HepG2 (cell line): ENCODE data around the gene TOM1L2. TPM values are rescaled to one million over a fixed set of nuclear protein-coding genes. Genes with fewer than 3 reads are reported as not detected.

Source experiments
- ATAC-seq: fragments of 200-7000 bp; cut with Tn5 transposase; 3 replicates; pipeline ENCODE4 v1.9.1; 2020; ENCODE audit warnings: mild to moderate bottlenecking, moderate library complexity
- BruUV-seq: library from RNA; stranded (reverse); fragments of 400-500 nt; replicated peaks from 2 replicates; lab custom pipeline; 2021; lab: Mats Ljungman, UMichigan
- CTCF ChIA-PET: fragments of 300-600 bp; formaldehyde crosslinking; extraction: SDS; loops from one replicate; lab custom pipeline; 2021; ENCODE audit warnings: low total read pairs, inconsistent platforms, low intra/inter-chr PET ratio; lab: Yijun Ruan, JAX
- POLR2A ChIA-PET: fragments of 350-600 bp; sonication (Branson Sonifier 250); formaldehyde crosslinking; loops from one replicate; lab custom pipeline; 2020; ENCODE audit warnings: antibody characterized with exemption, inconsistent platforms; lab: Yijun Ruan, JAX
- DNase-seq: peaks from one replicate; pipeline ENCODE4 v3.0.0-alpha.2; 2015; ENCODE audit warnings: low spot score
- FAIRE-seq: peaks from 3 replicates; lab custom pipeline; 2011; peaks lifted over from hg19 to GRCh38; lab: Jason Lieb, UNC
- H2AFZ ChIP-seq: one replicate; pipeline ENCODE4 v1.6.1; 2011; ENCODE audit warnings: low read length, inconsistent platforms
- H3K27ac ChIP-seq: fragments of 300-600 bp; 3 replicates; pipeline ENCODE4 v1.8.0; 2011; ENCODE audit warnings: mixed run types, mild to moderate bottlenecking, mixed read lengths, low read length, inconsistent platforms; ENCODE audit not compliant: insufficient read depth; ENCODE audit errors: extremely low read length
- H3K27me3 ChIP-seq, 2 experiments: fragments of 200-600 bp in 1 of 2; 2 replicates in 1 of 2; 3 replicates in 1 of 2; pipeline versions ENCODE4 v1.6.0 to v1.8.0; 2011; ENCODE audit warnings: low read length in 2 of 2, mild to moderate bottlenecking in 2 of 2, moderate library complexity in 2 of 2, inconsistent platforms in 1 of 2; ENCODE audit not compliant: insufficient read depth in 2 of 2, control insufficient read depth in 1 of 2
- H3K36me3 ChIP-seq, 2 experiments: fragments of 200-600 bp in 1 of 2; replicated peaks in 1 of 2; 2 replicates in 1 of 2; 3 replicates in 1 of 2; pipeline versions ENCODE4 v1.5.1 to v1.8.0; 2011; ENCODE audit warnings: low read length in 2 of 2, inconsistent platforms in 1 of 2; ENCODE audit not compliant: insufficient read depth in 2 of 2, control insufficient read depth in 1 of 2
- H3K4me1 ChIP-seq: 2 replicates; pipeline ENCODE4 v1.5.1; 2012; ENCODE audit warnings: low read length, inconsistent platforms; ENCODE audit not compliant: insufficient read depth
- H3K4me2 ChIP-seq: 2 replicates; pipeline ENCODE4 v1.6.0; 2011; ENCODE audit warnings: low read depth, low read length, inconsistent platforms
- H3K4me3 ChIP-seq, 3 experiments: fragments of 200-600 bp in 1 of 3; sonication (generic), shearing (Covaris generic) in 1 of 3; replicated peaks in 1 of 3; 2 replicates each; pipeline ENCODE4 v1.5.1; 2011 to 2016; ENCODE audit warnings: low read length in 3 of 3, inconsistent platforms in 2 of 3, low read depth in 2 of 3, mild to moderate bottlenecking in 2 of 3, control low read depth in 1 of 3, mixed read lengths in 1 of 3; ENCODE audit not compliant: insufficient read depth in 1 of 3
- H3K79me2 ChIP-seq: one replicate; pipeline ENCODE4 v1.6.1; 2011; ENCODE audit warnings: low read length, inconsistent platforms; ENCODE audit not compliant: insufficient read depth
- H3K9ac ChIP-seq: 2 replicates; pipeline ENCODE4 v1.6.0; 2011; ENCODE audit warnings: mild to moderate bottlenecking, low read depth, low read length, inconsistent platforms; ENCODE audit not compliant: insufficient read depth
- H3K9me3 ChIP-seq: 2 replicates; pipeline ENCODE4 v1.5.1; 2012; ENCODE audit warnings: mild to moderate bottlenecking, low read length
- H4K20me1 ChIP-seq: 2 replicates; pipeline ENCODE4 v1.6.0; 2011; ENCODE audit warnings: inconsistent platforms, mild to moderate bottlenecking, low read length, moderate library complexity; ENCODE audit not compliant: insufficient read depth
- ATF5 ChIP-seq: sonication (generic); formaldehyde crosslinking; IDR thresholded peaks from 2 replicates; pipeline ENCODE4 v1.4.0; 2020; ENCODE audit warnings: mild to moderate bottlenecking, low read depth, missing genetic modification reagents
- BATF2 ChIP-seq: sonication (generic); formaldehyde crosslinking; IDR thresholded peaks from 2 replicates; pipeline ENCODE4 v1.8.0; 2022; ENCODE audit warnings: mild to moderate bottlenecking, missing genetic modification reagents, moderate library complexity
- BCL3 ChIP-seq: sonication (generic); formaldehyde crosslinking; IDR thresholded peaks from 2 replicates; pipeline ENCODE4 v1.5.1; 2020; ENCODE audit warnings: mild to moderate bottlenecking, missing genetic modification reagents, moderate library complexity
- FIP1L1 ChIP-seq: fragments of 200-400 bp; formaldehyde crosslinking; IDR thresholded peaks from 2 replicates; pipeline ENCODE4 v1.6.1; 2018; ENCODE audit warnings: low read depth, mild to moderate bottlenecking, low read length, moderate library complexity, borderline replicate concordance; ENCODE audit not compliant: insufficient read depth
- FUBP1 ChIP-seq: sonication (generic); formaldehyde crosslinking; IDR thresholded peaks from 2 replicates; pipeline ENCODE4 v1.5.1; 2020; ENCODE audit warnings: missing genetic modification reagents, mild to moderate bottlenecking, borderline replicate concordance
- KAT2B ChIP-seq: fragments of 150-350 bp; IDR thresholded peaks from 2 replicates; pipeline ENCODE4 v1.6.1; 2014; ENCODE audit warnings: low read depth, low read length, borderline replicate concordance
- MTF2 ChIP-seq: sonication (generic); formaldehyde crosslinking; IDR thresholded peaks from 2 replicates; pipeline ENCODE4 v1.5.0; 2020; ENCODE audit warnings: missing genetic modification reagents, borderline replicate concordance
- SMAD3 ChIP-seq: sonication (generic); formaldehyde crosslinking; IDR thresholded peaks from 2 replicates; pipeline ENCODE4 v1.4.0; 2020; ENCODE audit warnings: missing genetic modification reagents
- SNAPC4 ChIP-seq: sonication (generic); formaldehyde crosslinking; IDR thresholded peaks from 2 replicates; pipeline ENCODE4 v1.4.0; 2020; ENCODE audit warnings: mild to moderate bottlenecking, missing genetic modification reagents
- ZMAT5 ChIP-seq: sonication (generic); formaldehyde crosslinking; IDR thresholded peaks from 2 replicates; pipeline ENCODE4 v1.5.0; 2020; ENCODE audit warnings: mild to moderate bottlenecking, low read depth, missing genetic modification reagents, borderline replicate concordance
- ZNF562 ChIP-seq: sonication (generic); formaldehyde crosslinking; IDR thresholded peaks from 2 replicates; pipeline ENCODE4 v1.8.0; 2022; ENCODE audit warnings: missing genetic modification reagents, borderline replicate concordance
- ZNF7 ChIP-seq: IDR thresholded peaks from 2 replicates; pipeline ENCODE4 v1.6.1; 2016; ENCODE audit warnings: missing biosample characterization, missing genetic modification reagents
- WGBS: methylation state at CpG from one replicate; pipeline ENCODE4 v1.1.6; 2017; ENCODE audit warnings: low lambda C conversion rate; 5-methylcytosine and 5-hydroxymethylcytosine counted together
- in situ Hi-C: cut with HindIII; loops from 2 replicates; pipeline ENCODE4 v1.10.0; 2017; ENCODE audit warnings: low pct_unique_long_range_greater_than_20kb; ENCODE audit not compliant: extremely low pct_ligation_motif_present
- intact Hi-C: fragments of 100-400 bp; cut with micrococcal nuclease; formaldehyde crosslinking; loops from one replicate; pipeline ENCODE4 v1.10.0; 2022; ENCODE audit not compliant: unreplicated experiment
- polyA plus RNA-seq, 8 experiments: library from polyadenylated mRNA; depleted of rRNA in 3 of 8; stranded (reverse) in 7 of 8; unstranded in 1 of 8; fragments of >200 nt; fragmentation: Illumina TruSeq in 4 of 8; extraction: Trizol in 4 of 8; gene quantifications; 2 replicates each; pipeline versions ENCODE4 v1.2.1 to v1.2.3, GENCODE V29; 2011 to 2016; ENCODE audit warnings: low read depth in 4 of 8, missing spikeins in 1 of 8, mixed read lengths in 1 of 8; ENCODE audit not compliant: insufficient read depth in 1 of 8
- total RNA-seq, 5 experiments: library from RNA; depleted of rRNA; stranded (reverse); fragments of >200 nt; fragmentation: Illumina TruSeq; extraction: Trizol; gene quantifications; 2 replicates each; pipeline ENCODE4 v1.2.3, GENCODE V29; 2016; ENCODE audit warnings: low read depth in 1 of 5

TOM1L2 gene
- total and polyA plus RNA-seq, 2 of the 13 experiments (the other 11 are each of a cell fraction or from before 2014, with no cell fraction given): 4.7 to 7.4 TPM

GRCh38 chr17:17847726-17848125 is 124.5 kb downstream of the TOM1L2 start (continued):
- TF ChIP-seq FIP1L1: no peak
- no peak for TF ChIP-seq ZNF7 (CRISPR knock-in tag)
- TF ChIP-seq FUBP1 (CRISPR knock-in tag): no peak
- no peak for TF ChIP-seq ZMAT5 (CRISPR knock-in tag)
- TF ChIP-seq SMAD3 (CRISPR knock-in tag): no peak
- TF ChIP-seq BCL3: no peak

GRCh38 chr17:17847118-17847689 is 125.0 kb downstream of the TOM1L2 start:
- WGBS: 79% methylated on average over 10 of the region's 17 CpGs
- no TSS peak for BruUV-seq
- no peak overlapping the region for H2AFZ ChIP-seq
- peaks cover 62% of the 10 kb centered on the region for H3K4me1 ChIP-seq
- H3K9me3 ChIP-seq: no peaks in the 10 kb centered on the region
- H3K4me3 ChIP-seq: no peak overlapping the region
- in situ Hi-C loops: no loop called here
- H3K9ac ChIP-seq: no peak overlapping the region
- POLR2A ChIA-PET: interaction anchor here (6.4 kb wide), 1 partner anchor 10 kb away, joined by 51 read pairs; the partner anchor contains the start of gene SREBF1
- H3K27me3 ChIP-seq: no peaks in the 10 kb centered on the region; a peak in 2 of 5 replicates
- CTCF ChIA-PET: no interaction called here
- FAIRE-seq: no peak
- no peak for ATAC-seq
- H3K79me2 ChIP-seq: no peaks in the 10 kb centered on the region
- H3K4me2 ChIP-seq: no peak overlapping the region
- no peaks in the 10 kb centered on the region for H4K20me1 ChIP-seq
- intact Hi-C loops: no loop called here
- DNase-seq: no peak
- no peaks in the 10 kb centered on the region for H3K36me3 ChIP-seq
- no peak overlapping the region for H3K27ac ChIP-seq
- TF ChIP-seq SNAPC4 (CRISPR knock-in tag): no peak
- no peak for TF ChIP-seq ZNF562 (CRISPR knock-in tag)
- TF ChIP-seq BATF2 (CRISPR knock-in tag): no peak
- TF ChIP-seq MTF2 (CRISPR knock-in tag): no peak
- TF ChIP-seq ATF5 (CRISPR knock-in tag): no peak
- TF ChIP-seq KAT2B: no peak
